NCI-H1092 (cell line): ENCODE measurements around the gene KIAA0040.
"Not testable (repeated sequence)": the region's sequence is repeated elsewhere in the genome, so short reads cannot be mapped to it uniquely, and the experiment has no call there.

Source experiments
- DNase-seq: peaks from one replicate; lab custom pipeline; 2025; lab: John Stamatoyannopoulos, UW

KIAA0040 gene

DNA sequence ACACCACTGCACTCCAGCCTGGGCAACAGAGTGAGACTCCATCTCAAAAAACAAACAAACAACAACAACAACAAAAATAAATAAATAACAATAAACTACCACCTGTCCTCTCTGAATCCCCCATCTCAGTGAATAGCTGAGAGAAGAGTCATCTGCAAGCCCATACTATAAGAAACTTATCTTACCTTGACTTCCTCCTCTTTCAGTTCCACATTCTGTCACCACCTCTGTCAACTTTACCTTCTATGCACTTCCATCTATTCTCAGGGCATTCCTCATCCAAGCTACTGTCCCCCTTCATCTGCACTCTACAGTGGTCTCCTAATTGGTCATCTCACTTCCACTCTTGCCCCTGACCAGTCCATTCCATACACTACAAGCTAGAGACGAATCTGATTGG is 58.1 kb downstream of the KIAA0040 start:
- DNase-seq = no peak

DNA sequence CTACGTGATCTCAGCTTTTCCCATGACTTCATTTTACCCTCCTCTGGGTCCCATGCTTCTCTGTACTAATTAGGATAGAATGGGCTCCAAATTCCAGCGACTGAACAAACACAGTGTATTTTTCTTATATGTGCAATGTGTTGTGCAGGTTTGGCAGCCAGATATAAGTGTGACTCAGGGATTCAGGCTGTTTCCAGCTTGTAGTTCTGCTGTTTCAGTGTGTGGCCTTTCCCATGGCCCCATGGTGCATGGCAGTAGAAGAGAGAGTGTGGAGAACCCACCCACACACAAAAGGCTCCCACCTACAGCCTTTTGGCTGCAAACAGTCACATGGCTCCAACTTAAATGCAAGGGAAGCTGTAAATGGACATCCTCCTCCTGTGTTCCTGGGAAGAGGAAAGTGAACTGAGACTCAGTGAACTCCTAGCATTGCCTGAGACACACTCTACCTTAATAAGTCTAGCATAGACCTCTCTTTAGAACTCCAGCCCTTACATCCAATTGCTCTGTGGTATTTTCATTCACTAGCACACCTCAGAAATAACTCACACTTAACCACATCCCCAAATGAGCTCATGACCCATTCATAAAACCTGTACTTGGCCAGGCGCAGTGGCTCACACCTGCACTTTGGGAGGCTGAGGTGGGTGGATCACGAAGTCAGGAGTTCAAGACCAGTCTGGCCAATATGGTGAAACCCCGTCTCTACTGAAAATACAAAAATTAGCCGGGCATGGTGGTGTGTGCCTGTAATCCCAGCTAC is 58.7 kb downstream of the KIAA0040 start:
- DNase-seq = no peak

DNA sequence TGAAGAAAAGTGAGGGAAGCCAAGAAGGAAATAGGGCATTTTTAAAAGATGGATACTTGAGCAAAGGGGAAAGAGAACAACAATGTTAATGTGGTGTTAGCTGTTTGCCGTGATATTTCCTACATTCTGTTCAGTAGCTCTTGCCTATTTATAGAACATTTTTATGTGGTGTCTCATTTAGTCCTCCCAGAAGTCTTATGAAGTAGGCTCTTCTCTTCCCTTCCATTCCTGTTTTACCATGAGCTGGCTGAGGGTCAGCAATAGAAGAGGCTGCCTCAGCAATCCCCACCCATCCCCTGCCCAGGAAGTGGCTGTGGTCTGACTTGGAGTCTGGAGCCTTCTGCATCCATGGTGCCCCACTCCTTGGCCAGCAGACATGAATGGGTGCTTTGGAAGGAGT is 60.1 kb downstream of the KIAA0040 start:
- DNase-seq = no peak

DNA sequence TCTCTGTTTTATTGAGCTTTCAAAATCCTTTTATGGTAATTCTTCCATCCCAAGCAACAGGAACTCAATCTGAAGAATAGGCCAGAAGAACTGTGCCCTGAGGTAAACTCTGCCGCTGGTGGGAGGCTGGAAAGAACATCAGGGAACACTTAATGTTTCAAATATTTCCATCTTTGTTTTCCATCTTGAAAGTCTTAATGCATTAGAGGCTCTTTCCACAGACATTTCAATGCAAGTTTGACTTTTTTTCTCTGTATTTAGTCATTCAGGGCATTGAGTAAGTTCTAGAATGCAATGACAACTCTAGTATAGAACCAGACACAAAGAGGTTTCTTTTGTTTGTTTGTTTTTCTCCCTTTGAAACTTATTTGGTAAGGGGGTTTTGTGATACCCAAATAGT is 61.5 kb downstream of the KIAA0040 start:
- no peak for DNase-seq

DNA sequence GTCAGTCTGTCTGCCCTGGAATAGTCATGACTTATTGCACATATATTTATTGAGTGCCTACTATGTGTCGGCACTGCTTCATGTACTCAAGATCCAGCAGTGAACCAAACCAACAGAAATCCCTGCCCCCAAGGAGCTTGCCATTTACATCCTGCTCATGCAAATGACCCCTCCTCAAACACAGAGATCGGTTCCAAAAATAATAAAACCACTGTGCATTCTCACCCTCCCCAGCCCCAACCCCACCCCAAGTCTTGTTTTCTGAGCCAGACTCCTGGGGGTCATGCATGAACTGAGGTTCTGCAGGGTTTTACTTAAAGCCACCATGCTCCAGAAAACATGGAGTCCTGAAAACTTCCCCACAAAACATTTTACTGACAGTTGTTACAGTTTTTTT is 61.9 kb downstream of the KIAA0040 start:
- DNase-seq = no peak

DNA sequence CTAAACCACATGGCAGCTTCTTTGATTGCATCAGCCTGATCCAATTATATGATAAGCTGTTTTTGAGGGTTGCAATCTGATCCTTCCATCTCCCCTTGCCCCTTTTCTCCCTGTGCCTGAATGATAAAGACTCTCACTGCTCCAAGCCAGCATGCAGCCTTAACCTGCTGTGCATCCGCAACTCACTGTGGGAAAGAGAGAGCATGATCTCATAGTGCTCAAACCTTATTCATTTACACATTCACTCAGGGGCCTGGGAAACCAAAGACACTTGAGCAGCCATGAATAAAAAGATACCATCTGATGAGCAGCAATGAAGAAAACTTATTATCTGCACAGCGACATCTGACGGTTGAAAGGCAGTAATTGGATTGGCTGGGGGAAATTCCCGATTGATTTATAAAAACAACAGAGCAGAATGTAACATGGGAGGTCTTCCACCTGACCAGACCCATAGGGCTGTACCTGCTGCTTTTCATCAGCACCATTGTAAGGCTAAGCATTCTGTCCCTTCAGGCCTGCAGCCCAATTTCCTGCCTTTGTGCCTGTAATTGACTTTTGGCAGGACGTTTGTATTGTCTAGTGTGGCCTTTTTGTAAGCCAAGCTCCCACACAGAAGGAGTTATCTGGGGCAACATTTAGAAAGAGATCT is 62.5 kb downstream of the KIAA0040 start:
- DNase-seq = no peak

DNA sequence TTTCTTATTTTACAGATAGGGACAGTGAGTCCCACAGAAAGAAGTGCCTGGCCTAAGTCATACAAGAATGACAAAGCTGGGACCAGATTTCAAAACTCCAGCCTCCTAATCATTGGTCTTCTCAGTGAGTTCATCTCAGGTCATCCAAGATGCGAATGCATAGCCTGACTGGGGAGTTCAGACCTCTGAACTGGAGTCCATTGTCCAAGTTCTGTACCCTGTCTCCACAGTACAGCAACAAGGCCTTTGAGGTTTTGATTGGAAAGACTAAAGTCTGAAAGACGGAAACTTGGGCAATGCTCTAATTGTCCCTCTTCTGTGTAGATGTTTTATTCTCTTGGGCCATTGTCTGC is 63.0 kb downstream of the KIAA0040 start:
- no peak for DNase-seq

DNA sequence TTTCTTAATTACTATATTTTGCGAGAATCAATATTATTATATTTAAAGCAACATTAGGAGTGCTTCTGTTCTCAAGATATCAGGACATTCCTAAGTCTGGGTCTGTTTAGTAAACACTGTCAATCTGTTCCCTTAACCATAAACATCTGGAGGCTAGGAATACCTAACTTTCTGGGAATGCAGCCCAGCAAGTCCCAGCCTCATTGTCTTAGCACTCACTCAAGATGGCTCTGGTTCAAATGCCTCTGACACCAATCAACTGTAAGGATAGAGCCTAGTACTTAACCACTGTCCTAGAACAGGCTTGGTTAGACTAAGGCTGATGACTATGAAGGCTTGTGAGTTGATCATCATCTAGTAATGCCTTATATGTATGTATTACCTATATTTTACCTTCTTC is 63.4 kb downstream of the KIAA0040 start:
- DNase-seq = no peak

DNA sequence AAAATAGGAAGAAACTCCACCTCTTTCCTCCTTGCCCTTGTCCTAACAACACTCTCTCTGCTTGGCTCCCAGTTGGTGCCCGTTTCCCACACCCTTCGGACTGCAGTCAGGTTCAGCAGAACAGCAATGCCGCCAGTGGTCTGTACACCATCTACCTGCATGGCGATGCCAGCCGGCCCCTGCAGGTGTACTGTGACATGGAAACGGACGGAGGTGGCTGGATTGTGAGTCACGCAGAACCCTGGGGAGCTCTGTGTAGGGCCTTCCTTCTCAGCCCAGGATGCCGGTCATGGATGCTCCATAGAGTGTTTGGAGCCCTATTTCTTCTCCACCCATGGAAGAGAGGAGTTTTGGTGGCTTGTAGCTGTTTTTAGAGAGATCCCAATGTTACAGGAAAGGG is 64.1 kb downstream of the KIAA0040 start:
- DNase-seq = no peak

DNA sequence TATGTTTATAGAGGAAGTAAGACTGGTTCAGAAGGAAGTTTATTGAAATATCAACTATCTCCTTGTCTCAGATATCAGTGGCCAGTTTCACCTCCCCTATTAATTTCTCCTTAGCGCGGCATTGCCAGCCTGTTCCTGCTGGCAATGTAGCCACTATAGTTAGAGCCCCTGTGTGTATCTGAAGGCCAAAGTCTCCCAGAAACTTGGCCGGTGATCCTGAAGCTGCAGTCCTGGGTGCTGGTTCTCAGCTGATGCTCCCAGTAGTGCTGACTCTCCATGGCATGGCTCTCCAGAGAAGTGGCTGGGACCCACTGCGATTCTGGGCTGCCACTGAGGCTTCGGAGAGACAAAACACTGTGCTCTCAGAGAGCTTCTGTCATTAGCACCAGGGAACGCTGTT is 65.0 kb downstream of the KIAA0040 start:
- DNase-seq = no peak

DNA sequence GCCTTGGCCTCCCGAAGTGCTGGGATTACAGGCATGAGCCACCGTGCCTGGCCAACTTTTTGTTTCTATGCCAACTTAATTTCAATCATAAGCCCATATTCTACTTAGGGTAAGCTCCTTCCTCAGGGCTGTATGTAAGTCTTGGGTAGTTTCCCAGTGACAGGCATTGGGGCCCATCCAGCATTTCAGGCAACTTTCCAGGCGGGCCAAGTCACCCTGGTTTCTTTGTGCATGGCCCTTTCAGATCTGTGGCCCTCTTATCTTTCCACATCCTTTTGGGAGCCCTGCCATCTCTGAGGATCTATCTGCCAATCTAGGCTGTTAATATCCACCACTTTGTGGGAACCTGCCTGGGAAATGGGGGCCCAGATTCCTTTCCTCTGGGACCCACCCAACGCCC is 66.2 kb downstream of the KIAA0040 start:
- DNase-seq = no peak

DNA sequence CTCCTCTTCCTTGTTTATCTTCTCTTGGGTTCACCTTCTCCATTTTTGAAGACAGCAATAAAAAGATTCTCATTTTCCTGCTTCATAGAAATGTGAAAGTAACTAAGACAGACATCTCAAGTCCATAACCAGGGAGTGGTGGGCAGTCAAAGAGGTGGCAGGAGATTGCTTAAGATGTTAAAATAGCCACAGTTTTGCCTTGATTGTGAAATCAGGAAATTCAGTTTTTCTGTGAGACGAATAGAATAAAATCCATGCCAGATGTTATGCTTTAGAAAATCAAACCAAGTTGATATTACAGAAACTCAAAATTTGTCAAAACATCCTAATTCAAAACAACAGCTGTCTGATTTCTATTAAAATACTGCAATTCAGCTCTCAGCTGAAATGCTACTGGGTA is 67.7 kb downstream of the KIAA0040 start:
- DNase-seq = no peak

DNA sequence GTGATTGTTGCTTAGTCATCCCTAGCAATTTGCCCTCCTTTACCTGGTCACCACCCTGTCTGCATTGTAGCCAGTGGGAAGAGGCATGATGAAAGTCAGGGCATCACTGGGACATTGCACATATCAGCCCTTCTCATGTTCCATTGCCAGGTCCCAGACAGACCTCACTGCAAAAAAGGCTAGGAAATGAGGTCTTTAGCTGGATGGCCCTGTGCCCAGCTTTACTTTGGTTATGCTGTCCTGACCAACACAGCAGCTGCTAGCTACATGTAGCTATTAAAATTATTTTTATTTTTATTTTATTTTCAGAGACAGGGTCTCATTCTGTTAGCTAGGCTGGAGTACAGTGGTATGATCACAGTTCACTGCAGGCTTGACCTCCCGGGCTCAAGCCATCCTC is 72.1 kb downstream of the KIAA0040 start:
- DNase-seq = no peak

DNA sequence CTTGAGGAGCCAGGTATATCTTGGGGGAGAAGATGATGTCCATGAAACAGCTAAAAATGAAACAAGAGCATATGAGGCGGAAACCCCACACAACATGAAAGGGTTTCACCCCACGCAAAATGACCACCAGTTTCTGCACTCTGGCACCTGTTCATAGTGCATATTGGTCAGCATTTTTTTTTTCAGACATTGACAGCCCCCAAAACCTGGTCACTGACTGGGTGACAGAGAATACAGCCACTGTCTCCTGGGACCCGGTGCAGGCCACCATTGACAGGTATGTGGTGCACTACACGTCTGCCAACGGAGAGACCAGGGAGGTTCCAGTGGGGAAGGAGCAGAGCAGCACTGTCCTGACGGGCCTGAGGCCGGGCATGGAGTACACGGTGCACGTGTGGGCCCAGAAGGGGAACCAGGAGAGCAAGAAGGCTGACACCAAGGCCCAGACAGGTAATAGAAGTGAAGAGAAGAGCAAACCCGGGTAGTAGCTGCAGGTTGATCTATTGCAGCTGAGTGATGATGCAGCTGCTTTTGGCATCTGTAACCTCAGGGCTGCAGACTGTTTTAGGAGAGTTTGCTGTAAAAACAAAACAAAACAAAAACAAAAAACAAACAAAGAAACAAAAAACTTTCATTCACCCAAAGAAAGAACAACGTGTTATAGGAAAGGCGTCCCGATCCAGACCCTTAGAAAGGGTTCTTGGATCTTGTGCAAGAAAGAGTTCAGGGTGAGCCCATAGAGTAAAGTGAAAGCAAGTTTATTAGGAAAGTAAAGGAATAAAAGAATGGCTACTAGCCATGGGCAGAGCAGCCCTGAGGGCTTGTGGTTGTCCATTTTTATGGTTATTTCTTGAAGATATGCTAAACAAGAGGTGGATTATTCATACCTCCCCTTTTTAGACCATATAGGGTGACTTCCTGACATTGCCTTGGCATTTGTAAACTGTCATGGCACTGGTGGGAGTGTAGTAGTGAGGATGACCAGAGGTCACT is 73.9 kb downstream of the KIAA0040 start:
- DNase-seq = no peak

DNA sequence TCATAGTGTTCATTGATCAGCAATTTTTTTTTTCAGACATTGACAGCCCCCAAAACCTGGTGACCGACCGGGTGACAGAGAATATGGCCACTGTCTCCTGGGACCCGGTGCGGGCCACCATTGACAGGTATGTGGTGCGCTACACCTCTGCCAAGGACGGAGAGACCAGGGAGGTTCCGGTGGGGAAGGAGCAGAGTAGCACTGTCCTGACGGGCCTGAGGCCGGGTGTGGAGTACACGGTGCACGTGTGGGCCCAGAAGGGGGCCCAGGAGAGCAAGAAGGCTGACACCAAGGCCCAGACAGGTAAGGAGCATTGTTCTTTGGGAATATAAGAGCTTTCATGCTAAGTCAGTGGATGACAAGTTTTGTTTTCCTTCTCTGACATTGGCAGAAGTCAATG is 75.7 kb downstream of the KIAA0040 start:
- no peak for DNase-seq

DNA sequence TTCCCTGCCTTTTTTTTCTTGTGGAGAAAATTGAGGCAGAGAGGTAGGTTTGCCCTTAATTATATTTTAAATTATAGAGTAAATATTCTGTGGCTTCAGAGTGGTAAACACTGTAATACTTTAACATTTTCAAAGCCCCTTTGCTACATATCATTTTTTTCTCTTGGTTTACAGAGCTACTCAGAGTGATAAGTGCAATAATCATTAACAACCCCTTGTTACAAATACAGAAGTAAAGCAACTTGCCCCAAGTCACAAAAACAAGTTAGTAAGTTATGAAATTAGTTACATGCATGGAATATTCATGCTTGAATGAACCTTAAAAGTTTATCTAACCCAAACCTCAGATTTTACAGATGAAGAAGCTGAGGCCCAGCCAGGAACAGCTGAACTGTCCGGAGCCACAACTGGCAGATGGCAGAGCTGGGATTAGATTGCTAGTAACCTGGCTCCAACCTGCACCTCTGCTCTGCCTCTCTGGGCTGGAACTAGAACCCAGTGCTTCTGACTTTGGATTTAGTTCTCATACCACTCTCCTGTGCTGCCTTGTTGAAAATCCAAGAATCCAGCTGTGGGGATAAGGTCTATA is 76.3 kb downstream of the KIAA0040 start:
- DNase-seq = no peak

DNA sequence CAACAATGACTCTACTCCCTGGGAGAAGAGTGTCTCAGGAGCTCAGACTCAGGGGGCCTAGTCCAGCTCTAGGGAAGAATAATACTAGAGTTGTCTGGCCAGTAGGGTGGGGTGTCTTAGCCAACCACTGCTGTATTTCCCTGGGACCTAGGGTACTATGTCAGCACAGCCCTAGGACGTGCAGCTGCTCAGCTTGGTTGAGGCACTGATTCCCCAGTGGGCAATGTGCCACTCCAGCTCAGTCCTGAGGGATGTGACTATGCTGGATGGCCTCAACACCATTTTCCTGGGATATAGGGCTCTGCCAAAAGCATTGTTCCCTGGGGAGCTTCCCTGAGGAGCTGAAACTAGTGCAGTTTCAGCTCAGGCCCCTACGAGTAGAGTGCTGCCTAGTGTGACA is 77.6 kb downstream of the KIAA0040 start:
- DNase-seq = no peak

DNA sequence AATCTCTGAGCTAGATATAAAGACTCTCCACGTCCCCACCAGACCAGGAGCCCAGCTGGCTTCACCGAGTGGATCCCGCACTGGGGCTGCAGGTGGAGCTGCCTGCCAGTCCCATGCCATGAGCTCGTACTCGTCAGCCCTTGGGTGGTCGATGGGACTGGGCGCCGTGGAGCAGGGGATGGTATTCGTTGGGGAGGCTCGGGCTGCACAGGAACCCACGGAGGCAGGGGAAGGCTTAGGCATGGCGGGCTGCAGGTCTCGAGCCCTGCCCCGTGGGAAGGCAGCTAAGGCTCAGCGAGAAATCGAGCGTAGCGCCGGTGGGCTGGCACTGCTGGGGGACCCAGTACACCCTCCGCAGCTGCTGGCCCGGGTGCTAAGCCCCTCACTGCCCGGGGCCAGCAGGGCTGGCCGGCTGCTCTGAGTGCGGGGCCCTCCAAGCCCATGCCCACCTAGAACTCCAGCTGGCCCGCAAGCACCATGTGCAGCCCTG is 84.2 kb downstream of the KIAA0040 start:
- DNase-seq = not testable (repeated sequence)
